ENCODE results near the gene STIMATE. TPM values are rescaled to one million over a fixed set of nuclear protein-coding genes. Genes with fewer than 3 reads are reported as not detected.

Gene STIMATE
- total and polyA plus RNA-seq, 2 experiments from 2014 or later, result 9.3 to 10.3 TPM

DNA sequence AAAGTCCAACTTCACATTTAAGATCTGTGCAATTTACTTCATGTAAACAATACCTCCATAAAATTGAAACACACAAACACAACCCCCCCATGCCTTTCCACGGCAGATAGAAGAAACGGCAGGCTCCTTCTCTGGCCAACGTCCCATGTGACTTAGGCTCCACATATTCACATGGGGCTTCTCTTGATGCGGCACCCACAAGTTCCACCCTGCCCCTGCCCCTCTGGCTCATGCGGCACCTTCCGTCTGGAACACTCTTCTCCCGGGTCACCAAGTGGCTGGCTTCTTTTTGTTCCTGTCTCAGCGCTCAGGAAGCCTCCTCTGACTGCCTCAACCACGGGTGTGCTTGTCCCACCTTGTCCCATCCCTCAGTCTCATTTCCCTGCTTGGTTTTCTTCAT is 25.6 kb downstream of the STIMATE start:
- H3K9me3 ChIP-seq (ENCODE audit: low read depth), result no peaks in the 10 kb centered on the region
- no peaks in the 10 kb centered on the region for H4K20me1 ChIP-seq (ENCODE audit: insufficient read depth)
- H3K27ac ChIP-seq, result no peak overlapping the region
- H3K79me2 ChIP-seq (ENCODE audit: insufficient read depth), result peaks cover 14% of the 10 kb centered on the region; the same call in 1 of the 2 replicates
- no peak overlapping the region for H2AFZ ChIP-seq
- no peak overlapping the region for H3K9ac ChIP-seq
- no peak for DNase-seq
- no peak overlapping the region for H3K4me2 ChIP-seq (ENCODE audit: unreplicated experiment)
- H3K4me1 ChIP-seq (ENCODE audit: insufficient read depth), result no peaks in the 10 kb centered on the region
- H3F3A ChIP-seq (ENCODE audit: insufficient read depth), result no peaks in the 10 kb centered on the region
- in situ Hi-C loops (cut with MboI), result no loop called here
- no peaks in the 10 kb centered on the region for H3K27me3 ChIP-seq (replicated peaks; ENCODE audit: insufficient read depth)
- H3K4me3 ChIP-seq, result no peak overlapping the region
- H3K36me3 ChIP-seq (ENCODE audit: low read depth), result no peaks in the 10 kb centered on the region
- TF ChIP-seq EZH2 (IDR thresholded peaks at IDR 0.05; ENCODE audit: insufficient read depth, poor library complexity, severe bottlenecking) (no peak), EZH2phosphoT487 (IDR thresholded peaks at IDR 0.05; ENCODE audit: insufficient read depth, low read depth) (no peak)
- H3K9me2 ChIP-seq (ENCODE audit: insufficient read depth), result no peaks in the 10 kb centered on the region
- 87 to 89% methylated on average over 9 of the region's 9 CpGs for WGBS, 2 experiments (ENCODE audit: low coverage in 1 of 2, low lambda C conversion rate in 2 of 2, missing lambda C conversion rate in 2 of 2)

DNA sequence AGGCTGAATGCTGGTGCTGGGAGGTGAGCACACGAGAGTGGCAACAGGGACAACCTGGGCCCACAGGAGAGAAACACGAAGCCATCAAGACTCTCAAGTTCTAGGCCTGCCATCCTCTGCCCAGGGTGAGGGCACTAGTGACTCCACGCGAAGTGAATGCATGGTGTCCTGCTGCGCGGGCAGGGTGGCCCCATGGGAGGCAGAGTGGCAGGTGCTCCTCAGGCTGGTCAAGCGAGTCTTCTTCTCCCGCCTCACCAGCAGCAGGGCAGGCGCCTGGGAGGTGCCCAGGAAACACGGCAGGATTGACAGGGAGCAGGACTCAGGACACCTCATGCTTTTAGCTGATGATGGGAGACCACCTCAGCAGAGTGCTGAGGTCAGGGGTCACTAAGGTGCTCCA is 26.9 kb downstream of the STIMATE start:
- no peak for DNase-seq
- in situ Hi-C loops (cut with MboI), result no loop called here
- 88 to 95% methylated on average over 9 to 10 of the region's 10 CpGs for WGBS, 2 experiments (ENCODE audit: low coverage in 1 of 2, low lambda C conversion rate in 2 of 2, missing lambda C conversion rate in 2 of 2)

DNA sequence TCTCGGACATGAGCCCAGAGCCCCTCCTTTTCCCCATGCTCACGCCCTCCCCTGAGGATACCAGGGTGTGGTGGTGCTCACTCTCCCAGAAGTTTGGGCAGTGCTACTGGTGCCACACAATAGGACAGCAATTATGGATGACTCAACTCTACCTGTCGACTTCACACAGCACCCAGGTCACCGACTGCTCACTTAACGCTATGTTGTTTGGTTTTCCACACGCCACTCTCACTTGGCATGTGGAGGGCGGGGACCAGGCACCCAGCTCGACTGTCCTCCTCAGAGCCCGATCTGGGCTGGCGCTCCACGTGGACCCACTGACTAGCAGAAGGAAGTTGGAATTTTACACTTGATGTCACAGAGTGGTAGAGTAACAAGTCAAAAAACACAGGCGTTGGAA is 30.9 kb downstream of the STIMATE start:
- no peaks in the 10 kb centered on the region for H3K9me2 ChIP-seq (ENCODE audit: insufficient read depth)

More for the DNA sequence above, 26.9 kb downstream of the STIMATE start:
- H4K20me1 ChIP-seq (ENCODE audit: insufficient read depth), result no peaks in the 10 kb centered on the region
- H3K27me3 ChIP-seq (replicated peaks; ENCODE audit: insufficient read depth), result no peaks in the 10 kb centered on the region
- no peak overlapping the region for H3K4me2 ChIP-seq (ENCODE audit: unreplicated experiment)
- no peaks in the 10 kb centered on the region for H3K9me2 ChIP-seq (ENCODE audit: insufficient read depth)
- no peak overlapping the region for H3K9ac ChIP-seq
- H3K36me3 ChIP-seq (ENCODE audit: low read depth), result no peaks in the 10 kb centered on the region
- no peaks in the 10 kb centered on the region for H3K9me3 ChIP-seq (ENCODE audit: low read depth)
- TF ChIP-seq EZH2 (IDR thresholded peaks at IDR 0.05; ENCODE audit: insufficient read depth, poor library complexity, severe bottlenecking) (no peak), EZH2phosphoT487 (IDR thresholded peaks at IDR 0.05; ENCODE audit: insufficient read depth, low read depth) (no peak)
- no peak overlapping the region for H3K4me3 ChIP-seq
- H2AFZ ChIP-seq, result no peak overlapping the region
- H3K4me1 ChIP-seq (ENCODE audit: insufficient read depth), result no peaks in the 10 kb centered on the region
- H3F3A ChIP-seq (ENCODE audit: insufficient read depth), result no peaks in the 10 kb centered on the region
- H3K79me2 ChIP-seq (ENCODE audit: insufficient read depth), result peaks cover 6% of the 10 kb centered on the region; the same call in 1 of the 2 replicates
- no peak overlapping the region for H3K27ac ChIP-seq

DNA sequence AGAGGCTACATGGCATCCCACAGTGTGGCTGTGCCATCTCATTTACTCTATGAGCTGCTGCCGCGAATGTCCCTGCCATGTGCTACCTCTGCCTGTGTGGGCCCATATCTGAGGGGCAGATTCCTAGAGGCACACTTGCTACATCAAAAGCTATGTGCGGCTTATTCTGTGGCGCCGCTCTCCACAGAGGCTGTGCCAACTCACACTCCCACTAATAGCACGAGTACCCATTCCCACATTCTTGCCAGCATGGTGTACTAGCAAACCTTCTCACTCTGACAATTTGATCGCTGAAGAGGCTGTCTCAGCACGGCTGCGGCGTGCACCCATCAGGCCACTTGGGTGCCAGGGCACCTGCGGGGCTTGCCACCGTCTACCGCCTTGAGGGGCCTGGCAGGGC is 31.4 kb downstream of the STIMATE start:
- Histone ChIP-seq H3K4me1 (ENCODE audit: insufficient read depth) (no peaks in the 10 kb centered on the region), H3K27me3 (replicated peaks; ENCODE audit: insufficient read depth) (no peaks in the 10 kb centered on the region), H3K4me3 (no peak overlapping the region), H3K4me2 (ENCODE audit: unreplicated experiment) (no peak overlapping the region), H3K36me3 (ENCODE audit: low read depth) (no peaks in the 10 kb centered on the region), H3K79me2 (ENCODE audit: insufficient read depth) (no peaks in the 10 kb centered on the region), H3K9me3 (ENCODE audit: low read depth) (no peaks in the 10 kb centered on the region), H4K20me1 (ENCODE audit: insufficient read depth) (no peaks in the 10 kb centered on the region), H3K9me2 (ENCODE audit: insufficient read depth) (no peaks in the 10 kb centered on the region), H3K27ac (no peak overlapping the region), H2AFZ (no peak overlapping the region), H3K9ac (no peak overlapping the region), H3F3A (ENCODE audit: insufficient read depth) (no peaks in the 10 kb centered on the region)
- in situ Hi-C loops (cut with MboI), result no loop called here
- TF ChIP-seq EZH2 (IDR thresholded peaks at IDR 0.05; ENCODE audit: insufficient read depth, poor library complexity, severe bottlenecking) (no peak), EZH2phosphoT487 (IDR thresholded peaks at IDR 0.05; ENCODE audit: insufficient read depth, low read depth) (no peak)
- no peak for DNase-seq
- WGBS, 2 experiments (ENCODE audit: low coverage in 1 of 2, low lambda C conversion rate in 2 of 2, missing lambda C conversion rate in 2 of 2), result 94 to 95% methylated on average over 13 of the region's 13 CpGs

More for the DNA sequence above, 30.9 kb downstream of the STIMATE start:
- 95 to 97% methylated on average over 12 of the region's 12 CpGs for WGBS, 2 experiments (ENCODE audit: low coverage in 1 of 2, low lambda C conversion rate in 2 of 2, missing lambda C conversion rate in 2 of 2)
- Histone ChIP-seq H3K27me3 (replicated peaks; ENCODE audit: insufficient read depth) (no peaks in the 10 kb centered on the region), H3K79me2 (ENCODE audit: insufficient read depth) (no peaks in the 10 kb centered on the region), H3K27ac (no peak overlapping the region), H3K9me3 (ENCODE audit: low read depth) (no peaks in the 10 kb centered on the region), H3K36me3 (ENCODE audit: low read depth) (no peaks in the 10 kb centered on the region), H3K4me1 (ENCODE audit: insufficient read depth) (no peaks in the 10 kb centered on the region), H3K4me3 (no peak overlapping the region), H3K9ac (no peak overlapping the region), H3K4me2 (ENCODE audit: unreplicated experiment) (no peak overlapping the region), H4K20me1 (ENCODE audit: insufficient read depth) (no peaks in the 10 kb centered on the region), H3F3A (ENCODE audit: insufficient read depth) (no peaks in the 10 kb centered on the region), H2AFZ (no peak overlapping the region)
- DNase-seq, result no peak
- in situ Hi-C loops (cut with MboI), result no loop called here
- no peak for TF ChIP-seq EZH2phosphoT487 (IDR thresholded peaks at IDR 0.05; ENCODE audit: insufficient read depth, low read depth)
- no peak for TF ChIP-seq EZH2 (IDR thresholded peaks at IDR 0.05; ENCODE audit: insufficient read depth, poor library complexity, severe bottlenecking)

DNA sequence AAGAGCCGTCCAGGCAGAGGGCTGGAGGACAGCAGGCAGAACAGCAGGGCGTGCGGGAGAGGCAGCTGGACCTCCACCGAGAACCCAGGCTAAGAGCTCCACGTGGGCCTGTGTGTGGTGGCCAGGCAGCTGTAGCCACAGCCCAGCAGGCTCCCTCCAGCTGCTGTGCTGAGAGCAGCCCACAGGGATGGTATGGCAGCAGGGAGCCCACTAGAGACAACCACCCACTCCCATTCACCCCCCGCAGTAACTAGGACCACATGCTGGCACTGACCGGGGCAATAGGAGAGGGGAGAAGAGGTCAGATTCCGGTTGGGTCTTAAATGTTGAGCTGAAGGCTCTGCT is 37.0 kb downstream of the STIMATE start:
- Histone ChIP-seq H3K9me3 (ENCODE audit: low read depth) (no peaks in the 10 kb centered on the region), H3K27ac (no peak overlapping the region), H4K20me1 (ENCODE audit: insufficient read depth) (no peaks in the 10 kb centered on the region), H3F3A (ENCODE audit: insufficient read depth) (no peaks in the 10 kb centered on the region), H3K36me3 (ENCODE audit: low read depth) (no peaks in the 10 kb centered on the region), H3K27me3 (replicated peaks; ENCODE audit: insufficient read depth) (no peaks in the 10 kb centered on the region), H3K4me1 (ENCODE audit: insufficient read depth) (no peaks in the 10 kb centered on the region), H3K4me2 (ENCODE audit: unreplicated experiment) (no peak overlapping the region), H3K9ac (no peak overlapping the region), H3K79me2 (ENCODE audit: insufficient read depth) (no peaks in the 10 kb centered on the region), H3K4me3 (no peak overlapping the region), H2AFZ (no peak overlapping the region), H3K9me2 (ENCODE audit: insufficient read depth) (no peaks in the 10 kb centered on the region)
- 71 to 74% methylated on average over 8 of the region's 8 CpGs for WGBS, 2 experiments (ENCODE audit: low coverage in 1 of 2, low lambda C conversion rate in 2 of 2, missing lambda C conversion rate in 2 of 2)
- no peak for DNase-seq
- TF ChIP-seq EZH2phosphoT487 (IDR thresholded peaks at IDR 0.05; ENCODE audit: insufficient read depth, low read depth), result no peak
- no peak for TF ChIP-seq EZH2 (IDR thresholded peaks at IDR 0.05; ENCODE audit: insufficient read depth, poor library complexity, severe bottlenecking)
- in situ Hi-C loops (cut with MboI), result no loop called here
